Measurements from ENCODE around the gene CNOT1. TPM values are rescaled to one million over a fixed set of nuclear protein-coding genes. Genes with fewer than 3 reads are reported as not detected.

CNOT1 gene
- total RNA-seq, 1 experiment from 2014 or later: 299 TPM

DNA sequence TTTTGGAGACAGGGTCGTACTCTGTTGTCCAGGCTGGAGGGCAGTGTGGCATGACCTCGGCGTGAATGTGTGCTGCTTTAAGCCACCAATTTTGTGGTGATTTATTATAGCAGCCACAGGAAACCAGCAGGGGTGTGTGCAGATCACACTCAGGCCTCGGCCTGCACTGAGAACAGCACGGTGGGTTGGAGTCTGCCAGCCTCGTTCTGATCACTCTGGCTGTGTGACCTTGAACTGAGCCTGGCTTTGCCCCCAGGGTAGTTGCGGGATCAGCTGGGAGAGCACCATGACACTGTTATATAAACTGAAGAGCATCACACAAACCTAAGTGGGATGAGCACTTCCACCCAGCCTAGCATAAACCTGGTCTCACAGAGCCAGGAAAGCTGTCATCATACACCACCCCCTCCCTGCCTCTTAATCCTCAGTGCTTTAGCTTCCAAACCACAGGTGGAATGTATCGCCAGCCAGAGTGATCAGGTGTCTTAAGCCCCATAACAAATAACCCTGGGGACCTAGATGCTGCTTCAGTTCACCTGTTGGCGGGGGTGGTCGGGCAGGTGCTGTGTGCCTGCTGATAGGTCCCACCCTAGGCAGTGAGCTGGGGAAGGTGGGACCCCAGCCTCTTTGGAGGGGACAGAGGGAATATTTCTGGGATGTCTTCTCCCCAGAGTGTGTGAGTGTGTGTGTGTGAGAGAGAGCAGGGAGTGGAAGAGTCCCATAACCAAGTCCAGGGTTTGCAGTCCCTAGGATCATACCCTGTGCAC lies 158.2 kb downstream of the CNOT1 start:
- DNase-seq: no peak
- intact Hi-C loops (cut with micrococcal nuclease; ENCODE audit: unreplicated experiment): no loop called here
- no peaks in the 10 kb centered on the region for H3K9me3 Mint-ChIP-seq (ENCODE audit: low read depth, unreplicated experiment)
- BruUV-seq (replicated peaks): no TSS peak
- no peaks in the 10 kb centered on the region for H3K4me1 Mint-ChIP-seq (ENCODE audit: low read depth, unreplicated experiment)
- H3K27ac Mint-ChIP-seq (ENCODE audit: unreplicated experiment): no peak overlapping the region
- H3K4me3 Mint-ChIP-seq (ENCODE audit: low read depth, unreplicated experiment): no peak overlapping the region
- CTCF ChIA-PET: interaction anchor here (0.7 kb wide), 1 partner anchor 178 kb away, joined by 4 read pairs; no protein-coding TSS in a partner anchor
- H3K36me3 Mint-ChIP-seq (ENCODE audit: insufficient read depth, unreplicated experiment): no peaks in the 10 kb centered on the region
- TF ChIP-seq, protein P1, sequence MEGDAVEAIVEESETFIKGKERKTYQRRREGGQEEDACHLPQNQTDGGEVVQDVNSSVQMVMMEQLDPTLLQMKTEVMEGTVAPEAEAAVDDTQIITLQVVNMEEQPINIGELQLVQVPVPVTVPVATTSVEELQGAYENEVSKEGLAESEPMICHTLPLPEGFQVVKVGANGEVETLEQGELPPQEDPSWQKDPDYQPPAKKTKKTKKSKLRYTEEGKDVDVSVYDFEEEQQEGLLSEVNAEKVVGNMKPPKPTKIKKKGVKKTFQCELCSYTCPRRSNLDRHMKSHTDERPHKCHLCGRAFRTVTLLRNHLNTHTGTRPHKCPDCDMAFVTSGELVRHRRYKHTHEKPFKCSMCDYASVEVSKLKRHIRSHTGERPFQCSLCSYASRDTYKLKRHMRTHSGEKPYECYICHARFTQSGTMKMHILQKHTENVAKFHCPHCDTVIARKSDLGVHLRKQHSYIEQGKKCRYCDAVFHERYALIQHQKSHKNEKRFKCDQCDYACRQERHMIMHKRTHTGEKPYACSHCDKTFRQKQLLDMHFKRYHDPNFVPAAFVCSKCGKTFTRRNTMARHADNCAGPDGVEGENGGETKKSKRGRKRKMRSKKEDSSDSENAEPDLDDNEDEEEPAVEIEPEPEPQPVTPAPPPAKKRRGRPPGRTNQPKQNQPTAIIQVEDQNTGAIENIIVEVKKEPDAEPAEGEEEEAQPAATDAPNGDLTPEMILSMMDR (IDR thresholded peaks at IDR 0.05; ENCODE audit: unreplicated experiment): no peak
- peaks cover 100% of the 10 kb centered on the region for H3K27me3 Mint-ChIP-seq (ENCODE audit: unreplicated experiment)

Other genes starting within 250 kb of the CNOT1 start
- 11.9 and 13.6 TPM in 2 replicates for gene GINS3, start 237.4 kb downstream of the CNOT1 start, total RNA-seq (2022)
- 4.9 and 6.1 TPM in 2 replicates for gene NDRG4, start 129.7 kb downstream of the CNOT1 start, total RNA-seq (2022)
- 42.8 and 46.8 TPM in 2 replicates for gene SETD6, start 114.3 kb downstream of the CNOT1 start, total RNA-seq (2022)
- 23.3 and 23.7 TPM in 2 replicates for gene SLC38A7, start 54.9 kb upstream of the CNOT1 start, total RNA-seq (2022)
- 146 and 162 TPM in 2 replicates for gene GOT2, start 104.5 kb upstream of the CNOT1 start, total RNA-seq (2022)

Data from Calu3 (cell line).